ENCODE measurements around the gene SHANK3.
"Not testable (repeated sequence)": the region's sequence is repeated elsewhere in the genome, so short reads cannot be mapped to it uniquely, and the experiment has no call there.

SHANK3 gene

GRCh38 chr22:50635591-50635990 lies 37.0 kb upstream of the SHANK3 start:
- Histone ChIP-seq H3K9me3 (ENCODE audit: control extremely low read depth in 1 of 5, control insufficient read depth in 4 of 5, insufficient read depth in 2 of 5, low read depth in 1 of 5, low read length in 4 of 5) (peaks cover 0 to 2% (median 0%) of the 10 kb centered on the region in 5 experiments), H3K4me3 (ENCODE audit: control insufficient read depth in 1 of 7, extremely low read depth in 1 of 7, insufficient read depth in 4 of 7, low read depth in 2 of 7, low read length in 6 of 7) (no peak overlapping the region), H3K27ac (ENCODE audit: insufficient read depth in 1 of 2, low read depth in 1 of 2, low read length in 2 of 2, poor library complexity in 1 of 2, severe bottlenecking in 2 of 2) (no peak overlapping the region), H3K4me1 (ENCODE audit: control extremely low read depth in 1 of 4, control insufficient read depth in 4 of 4, insufficient read depth in 4 of 4, low read length in 3 of 4) (peaks cover 0 to 1% (median 0%) of the 10 kb centered on the region in 4 experiments), H3K36me3 (ENCODE audit: control insufficient read depth in 4 of 4, insufficient read depth in 4 of 4, low read length in 3 of 4) (no peaks in the 10 kb centered on the region), H3K27me3 (replicated peaks in 2 of 5; ENCODE audit: control insufficient read depth in 4 of 5, insufficient read depth in 5 of 5, low read length in 4 of 5) (no peaks in the 10 kb centered on the region)
- ChIA-PET CTCF (interaction anchor here (1.1 to 2.8 kb wide), 2 partner anchors 14 to 31 kb away, joined by 3 to 13 read pairs; no protein-coding TSS in a partner anchor), POLR2A (no interaction called here)
- WGBS (ENCODE audit: insufficient coverage), result 97% methylated on average over 9 of the region's 11 CpGs
- no peak for DNase-seq

GRCh38 chr22:50640296-50640695 lies 32.3 kb upstream of the SHANK3 start:
- peaks cover 0 to 11% (median 3%) of the 10 kb centered on the region in 5 experiments for H3K27me3 ChIP-seq (replicated peaks in 2 of 5; ENCODE audit: control insufficient read depth in 4 of 5, insufficient read depth in 5 of 5, low read length in 4 of 5)
- POLR2A ChIA-PET, result interaction anchor here (0.6 kb wide), 1 partner anchor 342 kb away, joined by 3 read pairs; no protein-coding TSS in a partner anchor
- not testable (repeated sequence) for DNase-seq

GRCh38 chr22:50640857-50641647 lies 31.6 kb upstream of the SHANK3 start:
- CTCF ChIA-PET, result interaction anchor here (0.7 to 3.8 kb wide), 16 partner anchors 8 to 94 kb away, joined by 3 to 33 read pairs (median 6); partner anchors contain the start of gene ARSA
- POLR2A ChIA-PET, result interaction anchor here (1.1 to 1.8 kb wide), 3 partner anchors 11 to 32 kb away, joined by 3 to 11 read pairs (median 4); partner anchors contain the start of gene SHANK3

More at GRCh38 chr22:50640296-50640695, 32.3 kb upstream of the SHANK3 start:
- WGBS (ENCODE audit: insufficient coverage), result 98% methylated on average over 9 of the region's 12 CpGs
- H3K4me1 ChIP-seq (ENCODE audit: control extremely low read depth in 1 of 4, control insufficient read depth in 4 of 4, insufficient read depth in 4 of 4, low read length in 3 of 4), result peaks cover 0 to 13% (median 11%) of the 10 kb centered on the region in 4 experiments
- H3K4me3 ChIP-seq (ENCODE audit: control insufficient read depth in 1 of 7, extremely low read depth in 1 of 7, insufficient read depth in 4 of 7, low read depth in 2 of 7, low read length in 6 of 7); H3K27ac ChIP-seq (ENCODE audit: insufficient read depth in 1 of 2, low read depth in 1 of 2, low read length in 2 of 2, poor library complexity in 1 of 2, severe bottlenecking in 2 of 2); H3K36me3 ChIP-seq (ENCODE audit: control insufficient read depth in 4 of 4, insufficient read depth in 4 of 4, low read length in 3 of 4); H3K9me3 ChIP-seq (ENCODE audit: control extremely low read depth in 1 of 5, control insufficient read depth in 4 of 5, insufficient read depth in 2 of 5, low read depth in 1 of 5, low read length in 4 of 5): not testable (repeated sequence)
- CTCF ChIA-PET, result interaction anchor here (1.0 to 3.8 kb wide), 5 partner anchors 13 to 93 kb away, joined by 3 to 33 read pairs (median 22); partner anchors contain the start of gene ARSA

DNA sequence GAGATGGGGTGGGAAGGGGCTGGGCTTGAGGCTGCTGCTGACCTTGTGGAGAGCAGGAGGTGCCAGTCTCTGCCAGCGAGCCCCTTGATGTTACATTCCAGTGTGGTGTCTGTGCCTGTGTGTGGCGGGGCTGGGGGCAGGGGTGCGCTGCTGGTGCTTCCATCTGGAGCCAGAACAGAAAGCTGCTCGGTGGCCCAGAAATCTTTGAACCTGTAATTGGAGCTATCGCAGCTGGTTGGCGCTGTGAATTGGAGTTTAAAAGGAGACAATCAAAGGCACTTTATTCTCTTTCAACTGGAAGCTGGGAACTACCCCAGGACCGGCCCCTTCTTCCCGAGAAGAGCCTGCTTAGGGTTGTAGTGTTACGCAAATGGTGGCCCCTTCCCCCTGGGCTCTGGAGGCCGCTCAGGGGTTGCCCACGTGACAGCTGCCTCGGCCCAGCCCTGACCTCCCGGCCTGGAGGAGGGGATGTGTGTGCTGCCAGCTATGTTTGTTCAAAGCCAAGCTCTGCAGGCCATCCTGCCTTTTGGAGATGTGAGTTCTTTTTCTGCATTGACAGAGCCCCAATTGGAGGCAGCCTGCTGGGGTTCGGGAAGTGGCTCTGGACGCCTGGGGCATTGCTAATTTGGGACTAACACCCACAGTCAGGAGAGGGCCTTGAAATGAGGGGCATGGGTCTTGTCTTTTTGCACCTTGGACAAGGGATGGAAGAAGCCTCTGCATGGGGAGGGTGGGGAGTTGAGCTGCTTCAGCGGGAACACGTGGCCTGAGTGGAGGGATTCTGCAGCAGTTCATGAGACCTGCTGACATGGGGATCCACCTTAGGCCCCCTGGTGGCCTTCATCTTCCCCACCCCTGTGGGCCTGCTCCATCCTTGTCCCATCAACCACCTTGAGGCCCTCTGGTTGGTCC lies 30.7 kb upstream of the SHANK3 start:
- no peaks in the 10 kb centered on the region for H3K9me3 ChIP-seq (ENCODE audit: control extremely low read depth in 1 of 5, control insufficient read depth in 4 of 5, insufficient read depth in 2 of 5, low read depth in 1 of 5, low read length in 4 of 5)
- no peaks in the 10 kb centered on the region for H3K36me3 ChIP-seq (ENCODE audit: control insufficient read depth in 4 of 4, insufficient read depth in 4 of 4, low read length in 3 of 4)
- peaks cover 0 to 11% (median 3%) of the 10 kb centered on the region in 5 experiments for H3K27me3 ChIP-seq (replicated peaks in 2 of 5; ENCODE audit: control insufficient read depth in 4 of 5, insufficient read depth in 5 of 5, low read length in 4 of 5)
- 37% methylated on average over 17 of the region's 17 CpGs for WGBS (ENCODE audit: insufficient coverage)
- peaks cover 0 to 13% (median 11%) of the 10 kb centered on the region in 4 experiments for H3K4me1 ChIP-seq (ENCODE audit: control extremely low read depth in 1 of 4, control insufficient read depth in 4 of 4, insufficient read depth in 4 of 4, low read length in 3 of 4)
- CTCF ChIA-PET, result interaction anchor here (0.7 to 3.8 kb wide), 18 partner anchors 9 to 175 kb away, joined by 3 to 33 read pairs (median 6); partner anchors contain the start of genes ARSA and SCO2
- POLR2A ChIA-PET, result interaction anchor here (1.1 to 1.8 kb wide), 4 partner anchors 12 to 34 kb away, joined by 3 to 11 read pairs (median 4); partner anchors contain the start of gene SHANK3
- peak; percentile 44 to 64 (median 63) for DNase-seq
- H3K27ac ChIP-seq (ENCODE audit: insufficient read depth in 1 of 2, low read depth in 1 of 2, low read length in 2 of 2, poor library complexity in 1 of 2, severe bottlenecking in 2 of 2), result no peak overlapping the region
- H3K4me3 ChIP-seq (ENCODE audit: control insufficient read depth in 1 of 7, extremely low read depth in 1 of 7, insufficient read depth in 4 of 7, low read depth in 2 of 7, low read length in 6 of 7), result peak overlapping the region in 2 of 7 experiments; percentile 26 to 46

More at GRCh38 chr22:50640857-50641647, 31.6 kb upstream of the SHANK3 start:
- Histone ChIP-seq H3K27ac (ENCODE audit: insufficient read depth in 1 of 2, low read depth in 1 of 2, low read length in 2 of 2, poor library complexity in 1 of 2, severe bottlenecking in 2 of 2) (no peak overlapping the region), H3K9me3 (ENCODE audit: control extremely low read depth in 1 of 5, control insufficient read depth in 4 of 5, insufficient read depth in 2 of 5, low read depth in 1 of 5, low read length in 4 of 5) (no peaks in the 10 kb centered on the region), H3K4me1 (ENCODE audit: control extremely low read depth in 1 of 4, control insufficient read depth in 4 of 4, insufficient read depth in 4 of 4, low read length in 3 of 4) (peaks cover 0 to 13% (median 11%) of the 10 kb centered on the region in 4 experiments), H3K27me3 (replicated peaks in 2 of 5; ENCODE audit: control insufficient read depth in 4 of 5, insufficient read depth in 5 of 5, low read length in 4 of 5) (peaks cover 0 to 11% (median 3%) of the 10 kb centered on the region in 5 experiments), H3K36me3 (ENCODE audit: control insufficient read depth in 4 of 4, insufficient read depth in 4 of 4, low read length in 3 of 4) (no peaks in the 10 kb centered on the region), H3K4me3 (ENCODE audit: control insufficient read depth in 1 of 7, extremely low read depth in 1 of 7, insufficient read depth in 4 of 7, low read depth in 2 of 7, low read length in 6 of 7) (no peak overlapping the region)
- WGBS (ENCODE audit: insufficient coverage), result 91% methylated on average over 15 of the region's 15 CpGs
- no peak for DNase-seq

DNA sequence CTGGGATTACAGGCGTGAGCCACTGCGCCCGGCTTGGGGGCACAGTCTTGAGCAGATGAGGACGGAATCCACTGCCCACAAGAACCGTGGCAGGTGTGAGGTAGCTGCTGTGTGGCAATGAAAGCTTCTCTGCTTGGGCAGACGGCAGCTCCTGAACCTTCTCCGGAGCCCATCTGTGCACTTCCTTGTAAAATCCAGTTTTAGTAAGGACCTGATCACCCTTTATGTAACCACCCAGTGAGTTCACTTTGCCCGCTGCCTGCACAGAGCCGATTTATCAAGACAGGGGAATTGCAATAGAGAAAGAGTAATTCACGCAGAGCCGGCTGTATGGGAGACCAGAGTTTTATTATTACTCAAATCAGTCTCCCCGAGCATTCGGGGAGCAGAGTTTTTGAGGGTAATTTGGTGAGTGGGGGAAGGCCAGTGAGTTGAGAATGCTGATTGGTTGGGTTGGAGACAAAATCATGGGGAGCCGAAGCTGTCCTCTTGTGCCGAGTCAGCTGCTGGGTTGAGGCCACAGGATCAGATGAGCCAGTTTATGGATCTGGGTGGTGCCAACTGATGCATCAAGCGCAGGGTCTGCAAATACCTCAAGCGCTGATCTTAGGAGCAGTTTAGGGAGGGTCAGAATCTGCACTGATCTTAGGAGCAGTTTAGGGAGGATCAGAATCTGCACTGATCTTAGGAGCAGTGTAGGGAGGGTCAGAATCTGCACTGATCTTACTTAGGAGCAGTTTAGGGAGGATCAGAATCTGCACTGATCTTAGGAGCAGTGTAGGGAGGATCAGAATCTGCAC lies 29.4 kb upstream of the SHANK3 start:
- CTCF ChIA-PET, result interaction anchor here (1.0 to 3.8 kb wide), 7 partner anchors 14 to 176 kb away, joined by 3 to 33 read pairs (median 9); partner anchors contain the start of gene ARSA
- over 99% methylated on average over 13 of the region's 17 CpGs for WGBS (ENCODE audit: insufficient coverage)

DNA sequence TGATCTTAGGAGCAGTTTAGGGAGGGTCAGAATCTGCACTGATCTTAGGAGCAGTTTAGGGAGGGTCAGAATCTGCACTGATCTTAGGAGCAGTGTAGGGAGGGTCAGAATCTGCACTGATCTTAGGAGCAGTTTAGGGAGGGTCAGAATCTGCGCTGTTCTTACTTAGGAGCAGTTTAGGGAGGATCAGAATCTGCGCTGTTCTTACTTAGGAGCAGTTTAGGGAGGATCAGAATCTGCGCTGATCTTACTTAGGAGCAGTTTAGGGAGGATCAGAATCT lies 28.9 kb upstream of the SHANK3 start:
- POLR2A ChIA-PET; H3K9me3 ChIP-seq (ENCODE audit: control extremely low read depth in 1 of 5, control insufficient read depth in 4 of 5, insufficient read depth in 2 of 5, low read depth in 1 of 5, low read length in 4 of 5); DNase-seq; H3K4me3 ChIP-seq (ENCODE audit: control insufficient read depth in 1 of 7, extremely low read depth in 1 of 7, insufficient read depth in 4 of 7, low read depth in 2 of 7, low read length in 6 of 7); H3K36me3 ChIP-seq (ENCODE audit: control insufficient read depth in 4 of 4, insufficient read depth in 4 of 4, low read length in 3 of 4); H3K27ac ChIP-seq (ENCODE audit: insufficient read depth in 1 of 2, low read depth in 1 of 2, low read length in 2 of 2, poor library complexity in 1 of 2, severe bottlenecking in 2 of 2): not testable (repeated sequence)
- Histone ChIP-seq H3K27me3 (replicated peaks in 2 of 5; ENCODE audit: control insufficient read depth in 4 of 5, insufficient read depth in 5 of 5, low read length in 4 of 5) (peaks cover 0 to 11% (median 3%) of the 10 kb centered on the region in 5 experiments), H3K4me1 (ENCODE audit: control extremely low read depth in 1 of 4, control insufficient read depth in 4 of 4, insufficient read depth in 4 of 4, low read length in 3 of 4) (peaks cover 0 to 13% (median 11%) of the 10 kb centered on the region in 4 experiments)
- 75% methylated on average over 2 of the region's 3 CpGs for WGBS (ENCODE audit: insufficient coverage)
- CTCF ChIA-PET, result interaction anchor here (1.8 kb wide), 1 partner anchor 22 kb away, joined by 4 read pairs; no protein-coding TSS in a partner anchor

More for the DNA sequence above, 29.4 kb upstream of the SHANK3 start:
- Histone ChIP-seq H3K4me1 (ENCODE audit: control extremely low read depth in 1 of 4, control insufficient read depth in 4 of 4, insufficient read depth in 4 of 4, low read length in 3 of 4) (peaks cover 0 to 13% (median 11%) of the 10 kb centered on the region in 4 experiments), H3K27me3 (replicated peaks in 2 of 5; ENCODE audit: control insufficient read depth in 4 of 5, insufficient read depth in 5 of 5, low read length in 4 of 5) (peaks cover 0 to 11% (median 3%) of the 10 kb centered on the region in 5 experiments)
- POLR2A ChIA-PET, result interaction anchor here (1.1 kb wide), 1 partner anchor 33 kb away, joined by 3 read pairs; no protein-coding TSS in a partner anchor
- not testable (repeated sequence) for H3K27ac ChIP-seq (ENCODE audit: insufficient read depth in 1 of 2, low read depth in 1 of 2, low read length in 2 of 2, poor library complexity in 1 of 2, severe bottlenecking in 2 of 2); H3K4me3 ChIP-seq (ENCODE audit: control insufficient read depth in 1 of 7, extremely low read depth in 1 of 7, insufficient read depth in 4 of 7, low read depth in 2 of 7, low read length in 6 of 7); H3K9me3 ChIP-seq (ENCODE audit: control extremely low read depth in 1 of 5, control insufficient read depth in 4 of 5, insufficient read depth in 2 of 5, low read depth in 1 of 5, low read length in 4 of 5); H3K36me3 ChIP-seq (ENCODE audit: control insufficient read depth in 4 of 4, insufficient read depth in 4 of 4, low read length in 3 of 4)
- DNase-seq, result peak in 1 of 3 donors; percentile 46
